ENCODE results near the gene PHKA2. TPM values are rescaled to one million over a fixed set of nuclear protein-coding genes. Genes with fewer than 3 reads are reported as not detected.
A peak's percentile ranks its signal among the peaks of the same experiment; 100 is the strongest.

Gene PHKA2
- total RNA-seq, 1 donor from 2014 or later = 6.0 TPM

- peak; percentile 36 to 45 for DNase-seq (ENCODE audit: low read depth in 2 of 2)
Measured at GRCh38 chrX:18931972-18932371, 51.9 kb downstream of the PHKA2 start.

GRCh38 chrX:18929775-18930174, 54.1 kb downstream of the PHKA2 start:
- no peak for DNase-seq (ENCODE audit: low read depth in 2 of 2)

- DNase-seq (ENCODE audit: low read depth in 2 of 2) = no peak
Measured at GRCh38 chrX:18927558-18927957, 56.4 kb downstream of the PHKA2 start.

GRCh38 chrX:18924507-18925088, 59.3 kb downstream of the PHKA2 start:
- no peak for DNase-seq (ENCODE audit: low read depth in 2 of 2)

GRCh38 chrX:18920566-18920965, 63.3 kb downstream of the PHKA2 start:
- no peak for DNase-seq (ENCODE audit: low read depth in 2 of 2)

- DNase-seq (ENCODE audit: low read depth in 2 of 2) = no peak
Measured at GRCh38 chrX:18920079-18920478, 63.8 kb downstream of the PHKA2 start.

- no peak for DNase-seq (ENCODE audit: low read depth in 2 of 2)
Measured at GRCh38 chrX:18917831-18918230, 66.1 kb downstream of the PHKA2 start.

GRCh38 chrX:18906286-18906685, 77.6 kb downstream of the PHKA2 start:
- no peak for DNase-seq (ENCODE audit: low read depth in 2 of 2)

- peak in 1 of 2 donors; percentile 59 for DNase-seq (ENCODE audit: low read depth in 2 of 2)
Measured at GRCh38 chrX:18900401-18900976, 83.4 kb downstream of the PHKA2 start.

GRCh38 chrX:18899796-18900380, 84.0 kb downstream of the PHKA2 start:
- peak; percentile 21 to 48 for DNase-seq (ENCODE audit: low read depth in 2 of 2)

GRCh38 chrX:18898492-18898891, 85.4 kb downstream of the PHKA2 start:
- DNase-seq (ENCODE audit: low read depth in 2 of 2) = no peak

GRCh38 chrX:18898091-18898490, 85.8 kb downstream of the PHKA2 start:
- DNase-seq (ENCODE audit: low read depth in 2 of 2) = no peak

GRCh38 chrX:18897611-18898010, 86.3 kb downstream of the PHKA2 start:
- DNase-seq (ENCODE audit: low read depth in 2 of 2) = no peak

- no peak for DNase-seq (ENCODE audit: low read depth in 2 of 2)
Measured at GRCh38 chrX:18896680-18897544, 87.0 kb downstream of the PHKA2 start.

- peak in 1 of 2 donors; percentile 53 for DNase-seq (ENCODE audit: low read depth in 2 of 2)
Measured at GRCh38 chrX:18895189-18895951, 88.5 kb downstream of the PHKA2 start.

GRCh38 chrX:18894156-18894555, 89.8 kb downstream of the PHKA2 start:
- no peak for DNase-seq (ENCODE audit: low read depth in 2 of 2)

GRCh38 chrX:18893536-18893935, 90.4 kb downstream of the PHKA2 start:
- DNase-seq (ENCODE audit: low read depth in 2 of 2) = no peak

GRCh38 chrX:18892899-18893298, 91.0 kb downstream of the PHKA2 start:
- DNase-seq (ENCODE audit: low read depth in 2 of 2) = no peak

- no peak for DNase-seq (ENCODE audit: low read depth in 2 of 2)
Measured at GRCh38 chrX:18891548-18891945, 92.4 kb downstream of the PHKA2 start.

GRCh38 chrX:18890724-18891547, 93.0 kb downstream of the PHKA2 start:
- DNase-seq (ENCODE audit: low read depth in 2 of 2) = no peak

GRCh38 chrX:18890049-18890381, 93.9 kb downstream of the PHKA2 start:
- DNase-seq (ENCODE audit: low read depth in 2 of 2) = no peak

Measured in lung microvascular endothelial cell (primary cell).